GM23338 (cell line): Measurements from ENCODE around the gene AK2. TPM values are rescaled to one million over a fixed set of nuclear protein-coding genes. Genes with fewer than 3 reads are reported as not detected.

Experiments used
- ATAC-seq: fragments of 200-7000 bp; cut with Tn5 transposase; 3 replicates; pipeline ENCODE4 v1.9.1; 2020
- DNase-seq: peaks from one replicate; pipeline ENCODE4 v3.0.0-alpha.2; 2015; ENCODE audit warnings: low spot score
- H2AFZ ChIP-seq: fragments of 200-600 bp; sonication (generic); 2 replicates; pipeline ENCODE4 v1.8.0; 2016; ENCODE audit warnings: antibody characterized with exemption, mild to moderate bottlenecking, moderate library complexity
- H3F3A ChIP-seq: fragments of 200-600 bp; sonication (generic); replicated peaks from 2 replicates; pipeline ENCODE4 v1.8.0; 2017; ENCODE audit warnings: antibody characterized with exemption, mixed run types, low read depth
- H3K27ac ChIP-seq: fragments of 200-600 bp; sonication (generic); 2 replicates; pipeline ENCODE4 v1.6.1; 2016; ENCODE audit warnings: low read depth
- H3K27me3 ChIP-seq: fragments of 200-600 bp; sonication (generic); 2 replicates; pipeline ENCODE4 v1.8.0; 2016; ENCODE audit warnings: mild to moderate bottlenecking, mixed run types, moderate library complexity; ENCODE audit not compliant: insufficient read depth
- H3K36me3 ChIP-seq: fragments of 200-600 bp; sonication (generic); 2 replicates; pipeline ENCODE4 v1.8.0; 2016; ENCODE audit warnings: mild to moderate bottlenecking; ENCODE audit not compliant: insufficient read depth
- H3K4me1 ChIP-seq: fragments of 200-600 bp; sonication (generic); 2 replicates; pipeline ENCODE4 v1.8.0; 2016; ENCODE audit warnings: mild to moderate bottlenecking, moderate library complexity; ENCODE audit not compliant: insufficient read depth
- H3K4me2 ChIP-seq: fragments of 200-600 bp; sonication (generic); 2 replicates; pipeline ENCODE4 v1.7.1; 2017; ENCODE audit warnings: mixed run types
- H3K4me3 ChIP-seq: fragments of 200-600 bp; sonication (generic); 2 replicates; pipeline ENCODE4 v1.6.1; 2016; ENCODE audit warnings: mixed run types
- H3K79me2 ChIP-seq: fragments of 200-600 bp; sonication (generic); replicated peaks from 2 replicates; pipeline ENCODE4 v1.8.0; 2017; ENCODE audit warnings: mild to moderate bottlenecking; ENCODE audit not compliant: insufficient read depth
- H3K9me2 ChIP-seq: fragments of 200-600 bp; sonication (generic); 2 replicates; pipeline ENCODE4 v1.8.0; 2017; ENCODE audit not compliant: insufficient read depth
- H4K20me1 ChIP-seq: fragments of 200-600 bp; sonication (generic); replicated peaks from 2 replicates; pipeline ENCODE4 v1.8.0; 2017; ENCODE audit warnings: mild to moderate bottlenecking; ENCODE audit not compliant: insufficient read depth
- H3K27ac Mint-ChIP-seq: 2 replicates; pipeline ENCODE4 v1.8.0; 2020; ENCODE audit warnings: inconsistent platforms, mild to moderate bottlenecking, moderate library complexity, mixed read lengths
- H3K27me3 Mint-ChIP-seq: 3 replicates; pipeline ENCODE4 v1.8.0; 2022; ENCODE audit warnings: low read depth, mild to moderate bottlenecking, moderate library complexity, mixed read lengths, inconsistent platforms; ENCODE audit not compliant: insufficient read depth, poor library complexity
- H3K36me3 Mint-ChIP-seq: 3 replicates; pipeline ENCODE4 v1.8.0; 2021; ENCODE audit warnings: low read depth, mild to moderate bottlenecking, inconsistent platforms, moderate library complexity, mixed read lengths
- H3K4me1 Mint-ChIP-seq: 3 replicates; pipeline ENCODE4 v1.8.0; 2020; ENCODE audit warnings: mild to moderate bottlenecking, inconsistent platforms, mixed read lengths
- H3K4me3 Mint-ChIP-seq: 3 replicates; pipeline ENCODE4 v1.8.0; 2021; ENCODE audit warnings: moderate library complexity, mild to moderate bottlenecking, inconsistent platforms, mixed read lengths
- H3K9me3 Mint-ChIP-seq: 3 replicates; pipeline ENCODE4 v1.8.0; 2020; ENCODE audit warnings: moderate library complexity, mild to moderate bottlenecking, inconsistent platforms, mixed read lengths
- EZH2 ChIP-seq: fragments of 200-600 bp; sonication (generic); IDR thresholded peaks from one replicate; pipeline ENCODE4 v1.8.0; 2017; ENCODE audit warnings: antibody characterized with exemption, mild to moderate bottlenecking, low read depth; ENCODE audit not compliant: unreplicated experiment
- EZH2phosphoT487 ChIP-seq: fragments of 200-600 bp; sonication (generic); IDR thresholded peaks from one replicate; pipeline ENCODE4 v1.8.1; 2018; ENCODE audit warnings: antibody characterized with exemption; ENCODE audit not compliant: unreplicated experiment
- JUNB ChIP-seq: IDR thresholded peaks from one replicate; pipeline ENCODE4 v1.6.1; 2016; ENCODE audit warnings: antibody characterized with exemption; ENCODE audit not compliant: unreplicated experiment
- POLR2AphosphoS5 ChIP-seq: IDR thresholded peaks from 2 replicates; pipeline ENCODE4 v1.6.1; 2016; ENCODE audit warnings: antibody characterized with exemption, low read depth
- ZNF331 ChIP-seq: fragments of 250-450 bp; sonication (Bioruptor Pico); IDR thresholded peaks from 2 replicates; pipeline ENCODE4 v1.5.0; 2020; ENCODE audit warnings: low read depth, mild to moderate bottlenecking, moderate library complexity
- ZNF462 ChIP-seq: fragments of 250-450 bp; sonication (Bioruptor Pico); IDR thresholded peaks from 2 replicates; pipeline ENCODE4 v1.5.0; 2020; ENCODE audit warnings: mild to moderate bottlenecking, moderate library complexity
- polyA plus RNA-seq: library from polyadenylated mRNA; unstranded; fragments of >200 nt; fragmentation: Nextera tagmentation; extraction: Ambion mirVana; gene quantifications from 2 replicates; pipeline ENCODE4 v1.2.1, GENCODE V29; 2016
- total RNA-seq: library from RNA; depleted of rRNA; stranded (reverse); fragments of >200 nt; shearing (Covaris generic); gene quantifications from 2 replicates; pipeline ENCODE4 v1.2.3, GENCODE V29; 2014

AK2 gene
- total and polyA plus RNA-seq, 2 experiments from 2014 or later = 125 to 142 TPM

DNA sequence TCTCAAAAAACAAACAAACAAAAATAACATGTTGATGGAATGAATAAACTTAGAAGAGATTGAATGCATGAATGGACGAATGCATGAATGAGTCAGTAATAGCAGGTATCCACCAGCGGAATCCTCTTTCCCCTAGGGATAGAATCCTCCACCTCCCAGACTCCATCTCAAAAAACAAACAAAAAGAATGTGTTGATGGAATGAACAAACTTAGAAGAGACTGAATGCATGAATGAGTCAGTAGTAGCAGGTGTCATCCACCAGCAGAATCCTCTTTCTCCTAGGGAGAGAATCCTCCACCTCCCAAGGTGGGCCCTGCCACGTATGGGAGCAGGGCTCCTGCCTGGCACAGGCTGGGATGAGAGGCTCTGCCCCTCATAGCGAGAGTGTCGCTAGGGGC, 45.3 kb downstream of the AK2 start (continued):
- no peak for TF ChIP-seq JUNB

DNA sequence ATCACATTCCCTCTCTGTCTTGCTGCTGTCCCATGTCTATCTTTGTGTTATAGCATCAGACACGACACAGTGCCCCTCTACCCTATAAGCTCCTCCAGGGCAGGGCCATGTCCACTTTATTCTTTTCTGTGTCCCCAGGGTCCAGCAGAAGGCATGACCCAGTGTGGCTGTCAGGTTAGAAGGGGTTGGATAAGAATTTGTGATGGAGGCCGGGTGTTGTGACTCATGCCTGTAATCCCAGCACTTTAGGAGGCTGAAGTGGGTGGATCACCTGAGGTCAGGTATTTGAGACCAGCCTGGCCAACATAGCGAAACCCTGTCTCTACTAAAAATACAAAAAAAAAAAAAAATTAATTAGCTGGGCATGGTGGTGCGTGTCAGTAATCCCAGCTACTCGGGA, 45.8 kb downstream of the AK2 start:
- TF ChIP-seq ZNF462 (CRISPR knock-in tag) (no peak), ZNF331 (CRISPR knock-in tag) (no peak), JUNB (no peak), EZH2phosphoT487 (no peak), POLR2AphosphoS5 (no peak), EZH2 (no peak)
- no peaks in the 10 kb centered on the region for H3K36me3 ChIP-seq
- DNase-seq (no peak), ATAC-seq (no peak)
- H3F3A ChIP-seq = no peaks in the 10 kb centered on the region
- H3K27ac Mint-ChIP-seq = no peak overlapping the region
- no peaks in the 10 kb centered on the region for H3K79me2 ChIP-seq
- H3K9me3 Mint-ChIP-seq = no peaks in the 10 kb centered on the region
- H3K4me2 ChIP-seq = no peak overlapping the region
- no peak overlapping the region for H3K4me3 Mint-ChIP-seq
- no peaks in the 10 kb centered on the region for H3K36me3 Mint-ChIP-seq
- peaks cover 7% of the 10 kb centered on the region; the same call in 1 of the 2 replicates for H3K4me1 ChIP-seq
- H3K9me2 ChIP-seq = no peaks in the 10 kb centered on the region
- no peak overlapping the region for H2AFZ ChIP-seq
- peaks cover 22% of the 10 kb centered on the region for H3K4me1 Mint-ChIP-seq
- peaks cover 16% of the 10 kb centered on the region for H3K27me3 Mint-ChIP-seq
- H3K27ac ChIP-seq = no peak overlapping the region
- H4K20me1 ChIP-seq = no peaks in the 10 kb centered on the region
- no peaks in the 10 kb centered on the region for H3K27me3 ChIP-seq
- H3K4me3 ChIP-seq = no peak overlapping the region
